ENCODE results near the gene AUP1. TPM values are rescaled to one million over a fixed set of nuclear protein-coding genes. Genes with fewer than 3 reads are reported as not detected.

The AUP1 gene
- polyA plus RNA-seq, 3 donors: 130 to 385 (median 149) TPM

GRCh38 chr2:74502720-74503505, 26.6 kb downstream of the AUP1 start:
- intact Hi-C loops (cut with micrococcal nuclease): no loop called here
- Histone ChIP-seq H3K79me2 (ENCODE audit: insufficient read depth, low read length) (peaks cover 28% of the 10 kb centered on the region), H4K20me1 (ENCODE audit: insufficient read depth, low read length) (no peaks in the 10 kb centered on the region), H2AFZ (ENCODE audit: insufficient read depth, low read depth, low read length, poor library complexity, severe bottlenecking) (peak overlapping the region; percentile 92), H3K4me2 (replicated peaks; ENCODE audit: extremely low read depth, low read length, poor library complexity, severe bottlenecking) (peak overlapping the region; percentile 88), H3K9me3 (replicated peaks in 1 of 2; ENCODE audit: control insufficient read depth in 1 of 2, insufficient read depth in 1 of 2, low read length in 2 of 2) (peaks cover 0 to 16% of the 10 kb centered on the region in 2 donors), H3K4me1 (ENCODE audit: control insufficient read depth in 1 of 2, insufficient read depth in 2 of 2, low read length in 2 of 2) (peaks cover 72 to 77% of the 10 kb centered on the region in 2 donors), H3K4me3 (replicated peaks in 1 of 3; ENCODE audit: low read depth in 2 of 3, low read length in 3 of 3) (peak overlapping the region; percentile 39 to 85 (median 77)), H3K9ac (ENCODE audit: insufficient read depth, low read length, poor library complexity, severe bottlenecking) (peak overlapping the region; percentile 75), H3K36me3 (replicated peaks in 1 of 2; ENCODE audit: control insufficient read depth in 1 of 2, insufficient read depth in 2 of 2, low read length in 2 of 2) (no peaks in the 10 kb centered on the region), H3K27me3 (ENCODE audit: control insufficient read depth in 2 of 2, insufficient read depth in 2 of 2, low read length in 2 of 2) (peaks cover 41 to 47% of the 10 kb centered on the region in 2 donors), H3K27ac (ENCODE audit: low read depth in 1 of 2, low read length in 2 of 2) (peak overlapping the region; percentile 74 to 89)
- H3K36me3 Mint-ChIP-seq: peaks cover 39 to 42% of the 10 kb centered on the region in 2 donors
- peak; percentile 24 for TF ChIP-seq CTCF (IDR thresholded peaks at IDR 0.05)
- H3K27me3 Mint-ChIP-seq (ENCODE audit: low read depth in 3 of 3): peaks cover 43 to 57% (median 47%) of the 10 kb centered on the region in 3 donors
- H3K9me3 Mint-ChIP-seq: peaks cover 0 to 21% (median 3%) of the 10 kb centered on the region in 7 donors
- WGBS (ENCODE audit: insufficient coverage): under 1% methylated on average over 63 of the region's 67 CpGs
- H3K27ac Mint-ChIP-seq: peak overlapping the region; percentile 78 to 94 (median 88)
- H3K4me1 Mint-ChIP-seq: peaks cover 71% of the 10 kb centered on the region
- peak; percentile 87 to 93 (median 91) for DNase-seq
- peak overlapping the region; percentile 88 to 96 for H3K4me3 Mint-ChIP-seq

GRCh38 chr2:74502147-74502719, 27.3 kb downstream of the AUP1 start:
- no peaks in the 10 kb centered on the region for H3K36me3 ChIP-seq (replicated peaks in 1 of 2; ENCODE audit: control insufficient read depth in 1 of 2, insufficient read depth in 2 of 2, low read length in 2 of 2)
- peak overlapping the region; percentile 92 for H2AFZ ChIP-seq (ENCODE audit: insufficient read depth, low read depth, low read length, poor library complexity, severe bottlenecking)
- peaks cover 45 to 53% of the 10 kb centered on the region in 2 donors for H3K27me3 ChIP-seq (ENCODE audit: control insufficient read depth in 2 of 2, insufficient read depth in 2 of 2, low read length in 2 of 2)
- no peaks in the 10 kb centered on the region for H4K20me1 ChIP-seq (ENCODE audit: insufficient read depth, low read length)
- Mint-ChIP-seq H3K4me1 (peaks cover 76% of the 10 kb centered on the region), H3K9me3 (peaks cover 0 to 27% (median 4%) of the 10 kb centered on the region in 7 donors), H3K4me3 (peak overlapping the region; percentile 88 to 96), H3K27me3 (ENCODE audit: low read depth in 3 of 3) (peaks cover 50 to 64% (median 54%) of the 10 kb centered on the region in 3 donors), H3K36me3 (peaks cover 39 to 44% of the 10 kb centered on the region in 2 donors), H3K27ac (peak overlapping the region in 5 of 7 donors; percentile 56 to 94 (median 92))
- peak overlapping the region; percentile 88 for H3K4me2 ChIP-seq (replicated peaks; ENCODE audit: extremely low read depth, low read length, poor library complexity, severe bottlenecking)
- H3K4me3 ChIP-seq (replicated peaks in 1 of 3; ENCODE audit: low read depth in 2 of 3, low read length in 3 of 3): peak overlapping the region; percentile 39 to 85 (median 77)
- H3K9ac ChIP-seq (ENCODE audit: insufficient read depth, low read length, poor library complexity, severe bottlenecking): peak overlapping the region; percentile 75
- no peak for TF ChIP-seq CTCF (IDR thresholded peaks at IDR 0.05)
- intact Hi-C loops (cut with micrococcal nuclease): no loop called here
- 12% methylated on average over 18 of the region's 32 CpGs for WGBS (ENCODE audit: insufficient coverage)
- no peak for DNase-seq
- peaks cover 75 to 81% of the 10 kb centered on the region in 2 donors for H3K4me1 ChIP-seq (ENCODE audit: control insufficient read depth in 1 of 2, insufficient read depth in 2 of 2, low read length in 2 of 2)
- H3K27ac ChIP-seq (ENCODE audit: low read depth in 1 of 2, low read length in 2 of 2): peak overlapping the region in 1 of 2 donors; percentile 89
- peaks cover 28% of the 10 kb centered on the region for H3K79me2 ChIP-seq (ENCODE audit: insufficient read depth, low read length)
- peaks cover 0 to 20% of the 10 kb centered on the region in 2 donors for H3K9me3 ChIP-seq (replicated peaks in 1 of 2; ENCODE audit: control insufficient read depth in 1 of 2, insufficient read depth in 1 of 2, low read length in 2 of 2)
